Activated gamma-delta T cell (primary cell): ENCODE data around the gene BLOC1S1.

ENCODE experiments used
- DNase-seq: peaks from one replicate; lab custom pipeline; 2025; lab: John Stamatoyannopoulos, UW

Gene BLOC1S1

GRCh38 chr12:55711786-55712553 lies 3.9 kb upstream of the BLOC1S1 start:
- no peak for DNase-seq

GRCh38 chr12:55712700-55713415 lies 3.0 kb upstream of the BLOC1S1 start:
- no peak for DNase-seq

- DNase-seq, result no peak
These were observed 2.1 kb upstream of the BLOC1S1 start for GRCh38 chr12:55713721-55714120.

GRCh38 chr12:55715169-55715764 lies 579 bp upstream of the BLOC1S1 start:
- DNase-seq, result no peak

GRCh38 chr12:55716582-55716957 lies 724 bp downstream of the BLOC1S1 start:
- no peak for DNase-seq

GRCh38 chr12:55717011-55718007 lies 1.5 kb downstream of the BLOC1S1 start:
- DNase-seq, result no peak

- no peak for DNase-seq
These were observed 2.2 kb downstream of the BLOC1S1 start for GRCh38 chr12:55718015-55718414.

- no peak for DNase-seq
These were observed 2.9 kb downstream of the BLOC1S1 start for GRCh38 chr12:55718624-55719275.

- no peak for DNase-seq
These were observed 3.5 kb downstream of the BLOC1S1 start for GRCh38 chr12:55719371-55719770.

- no peak for DNase-seq
These were observed 4.3 kb downstream of the BLOC1S1 start, which contains the start of gene RDH5 for GRCh38 chr12:55720071-55720564. TSS of gene RDH5 (plus strand) at chr12:55720393. CDS start at chr12:55721185, 792 bp downstream.

GRCh38 chr12:55720894-55721444 lies 5.1 kb downstream of the BLOC1S1 start:
- no peak for DNase-seq

GRCh38 chr12:55721601-55722213 lies 5.9 kb downstream of the BLOC1S1 start:
- DNase-seq, result no peak

- no peak for DNase-seq
These were observed 7.1 kb downstream of the BLOC1S1 start for GRCh38 chr12:55722948-55723347.

- DNase-seq, result no peak
These were observed 7.8 kb downstream of the BLOC1S1 start for GRCh38 chr12:55723516-55724225.

- DNase-seq, result no peak
These were observed 8.5 kb downstream of the BLOC1S1 start for GRCh38 chr12:55724226-55724939.

- no peak for DNase-seq
These were observed 9.1 kb downstream of the BLOC1S1 start for GRCh38 chr12:55724940-55725309.

GRCh38 chr12:55725556-55725955 lies 9.7 kb downstream of the BLOC1S1 start:
- DNase-seq, result no peak

GRCh38 chr12:55726971-55727370 lies 11.1 kb downstream of the BLOC1S1 start:
- DNase-seq, result no peak

GRCh38 chr12:55727643-55728185 lies 11.9 kb downstream of the BLOC1S1 start:
- DNase-seq, result no peak
